ENCODE data around the gene TBL3.
"Not testable (repeated sequence)": the region's sequence is repeated elsewhere in the genome, so short reads cannot be mapped to it uniquely, and the experiment has no call there.

TBL3 gene

DNA sequence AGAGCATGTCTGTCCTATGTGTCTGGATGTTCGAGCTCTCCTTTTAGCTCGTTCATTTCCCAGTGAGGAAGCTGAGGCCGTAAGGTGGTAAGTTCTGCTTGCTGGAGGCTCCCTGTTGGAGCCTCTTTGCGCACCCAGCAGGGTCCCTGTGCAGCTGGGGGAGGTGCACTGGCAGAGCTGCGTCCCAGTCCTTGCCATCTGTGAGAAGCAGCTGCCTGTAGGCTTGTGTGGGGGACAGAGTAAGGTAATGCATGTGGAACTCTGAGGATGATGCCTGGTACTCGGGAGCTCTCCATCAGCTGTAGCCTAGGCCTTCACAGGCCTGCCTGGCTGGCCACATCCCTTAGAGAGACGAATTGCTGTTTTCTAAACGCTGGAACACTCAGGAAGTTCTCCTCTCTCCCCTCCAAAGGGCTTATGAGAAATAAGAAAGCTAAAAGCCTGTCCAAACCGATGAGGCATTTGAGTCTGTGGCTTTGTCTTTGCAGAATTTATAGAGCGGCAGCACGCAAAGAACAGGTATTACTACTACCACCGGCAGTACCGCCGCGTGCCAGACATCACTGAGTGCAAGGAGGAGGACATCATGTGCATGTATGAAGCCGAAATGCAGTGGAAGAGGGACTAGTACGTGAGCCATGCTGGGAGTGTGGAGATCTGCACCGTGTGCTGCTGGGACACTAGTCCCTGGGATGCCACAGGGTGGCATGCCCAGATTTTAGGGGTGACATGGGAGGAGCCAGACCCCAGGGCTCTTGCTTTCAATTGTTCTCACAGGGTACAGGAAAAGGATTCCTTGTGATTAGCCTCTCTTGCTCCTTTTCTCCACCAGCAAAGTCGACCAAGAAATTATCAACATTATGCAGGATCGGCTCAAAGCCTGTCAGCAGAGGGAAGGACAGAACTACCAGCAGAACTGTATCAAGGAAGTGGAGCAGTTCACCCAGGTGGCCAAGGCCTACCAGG is 10.9 kb upstream of the TBL3 start:
- peak overlapping the region; percentile 93 for H3K4me3 Mint-ChIP-seq
- peak overlapping the region; percentile 66 for H3K27ac Mint-ChIP-seq
- H3K4me1 Mint-ChIP-seq: peaks cover 49% of the 10 kb centered on the region
- no peak for TF ChIP-seq CTCF (IDR thresholded peaks at IDR 0.05)
- H3K36me3 Mint-ChIP-seq (ENCODE audit: low read depth): peaks cover 25% of the 10 kb centered on the region
- H3K27me3 Mint-ChIP-seq (ENCODE audit: low read depth, poor library complexity): peaks cover 4% of the 10 kb centered on the region
- DNase-seq: no peak
- H3K9me3 Mint-ChIP-seq: peaks cover 4% of the 10 kb centered on the region

DNA sequence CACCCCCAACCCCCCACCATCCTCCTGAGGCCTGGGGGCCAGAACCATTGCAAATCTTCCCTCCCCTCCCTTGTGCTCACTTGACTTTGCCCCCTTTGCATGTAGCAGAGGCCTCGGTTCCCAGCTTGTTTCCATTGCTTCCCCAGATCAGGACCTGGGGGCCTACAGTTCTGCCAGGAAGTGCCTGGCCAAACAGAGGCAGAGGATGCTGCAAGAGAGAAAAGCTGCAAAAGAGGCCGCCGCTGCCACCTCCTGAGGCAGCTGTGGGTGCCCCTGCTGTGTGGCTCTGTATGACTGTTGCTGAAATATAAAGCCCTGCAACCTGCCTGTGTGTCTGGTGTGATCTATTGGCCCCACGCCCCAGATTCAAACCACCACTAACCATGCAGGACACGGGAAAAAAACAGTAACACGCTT is 10.2 kb upstream of the TBL3 start:
- Mint-ChIP-seq H3K27ac (no peak overlapping the region), H3K4me3 (peak overlapping the region; percentile 97), H3K27me3 (ENCODE audit: low read depth, poor library complexity) (peaks cover 3% of the 10 kb centered on the region), H3K9me3 (peaks cover 4% of the 10 kb centered on the region), H3K36me3 (ENCODE audit: low read depth) (peaks cover 25% of the 10 kb centered on the region), H3K4me1 (peaks cover 49% of the 10 kb centered on the region)
- TF ChIP-seq CTCF (IDR thresholded peaks at IDR 0.05): no peak
- no peak for DNase-seq

- peaks cover 49% of the 10 kb centered on the region for H3K4me1 Mint-ChIP-seq
- not testable (repeated sequence) for H3K9me3 Mint-ChIP-seq; DNase-seq; H3K27me3 Mint-ChIP-seq (ENCODE audit: low read depth, poor library complexity)
- H3K4me3 Mint-ChIP-seq: peak overlapping the region; percentile 97
- H3K27ac Mint-ChIP-seq: peak overlapping the region; percentile 95
- peaks cover 25% of the 10 kb centered on the region for H3K36me3 Mint-ChIP-seq (ENCODE audit: low read depth)
These were observed 9.4 kb upstream of the TBL3 start for GRCh38 chr16:1962161-1963153.

GRCh38 chr16:1963806-1964505 is 7.9 kb upstream of the TBL3 start:
- peaks cover 25% of the 10 kb centered on the region for H3K36me3 Mint-ChIP-seq (ENCODE audit: low read depth)

GRCh38 chr16:1964506-1965395 is 7.1 kb upstream of the TBL3 start, which contains the start of gene RPS2:
Gene RPS2 (minus strand): TSS chr16:1964826. CDS start chr16:1964625, 201 bp downstream.
- Mint-ChIP-seq H3K36me3 (ENCODE audit: low read depth) (peaks cover 25% of the 10 kb centered on the region), H3K9me3 (no peaks in the 10 kb centered on the region), H3K27me3 (ENCODE audit: low read depth, poor library complexity) (peaks cover 5% of the 10 kb centered on the region), H3K27ac (peak within 1 kb of the TSS; percentile 99), H3K4me3 (peak within 1 kb of the TSS; percentile 97), H3K4me1 (peaks cover 49% of the 10 kb centered on the region)
- peak; percentile 99 for DNase-seq
- no peak for TF ChIP-seq CTCF (IDR thresholded peaks at IDR 0.05)

More at GRCh38 chr16:1963806-1964505, 7.9 kb upstream of the TBL3 start:
- Mint-ChIP-seq H3K4me3 (peak overlapping the region; percentile 97), H3K4me1 (peaks cover 49% of the 10 kb centered on the region), H3K27ac (peak overlapping the region; percentile 95), H3K9me3 (no peaks in the 10 kb centered on the region), H3K27me3 (ENCODE audit: low read depth, poor library complexity) (peaks cover 5% of the 10 kb centered on the region)
- DNase-seq: no peak
- no peak for TF ChIP-seq CTCF (IDR thresholded peaks at IDR 0.05)

All from nephron progenitor cell (in vitro differentiated cells).